BJ (cell line): ENCODE results near the gene CLINT1. TPM values are rescaled to one million over a fixed set of nuclear protein-coding genes. Genes with fewer than 3 reads are reported as not detected.

Experiments
- CTCF ChIA-PET: fragments of 350-600 bp; formaldehyde crosslinking; extraction: SDS; loops from one replicate; lab custom pipeline; 2021; ENCODE audit warnings: antibody characterized with exemption, inconsistent platforms; lab: Yijun Ruan, JAX
- POLR2A ChIA-PET: fragments of 300-600 bp; sonication (Branson Sonifier 250); formaldehyde crosslinking; extraction: SDS; loops from one replicate; lab custom pipeline; 2021; ENCODE audit warnings: antibody characterized with exemption; lab: Charles Lee
- DNase-seq: peaks from one replicate; pipeline ENCODE4 v3.0.0-alpha.2; 2011; ENCODE audit warnings: low read depth
- H3K27me3 ChIP-seq: 2 replicates; pipeline ENCODE4 v1.6.0; 2011; ENCODE audit warnings: low read length; ENCODE audit not compliant: control insufficient read depth, insufficient read depth
- H3K36me3 ChIP-seq: 2 replicates; pipeline ENCODE4 v1.5.1; 2011; ENCODE audit warnings: low read length; ENCODE audit not compliant: control insufficient read depth, insufficient read depth
- H3K4me3 ChIP-seq: 2 replicates; pipeline ENCODE4 v1.5.1; 2011; ENCODE audit warnings: low read depth, mild to moderate bottlenecking, control low read depth, low read length
- CTCF ChIP-seq: IDR thresholded peaks from 2 replicates; pipeline ENCODE4 v1.5.1; 2011; ENCODE audit warnings: low read depth, mild to moderate bottlenecking, control low read depth, inconsistent platforms, low read length, moderate library complexity; ENCODE audit not compliant: insufficient read depth
- polyA plus RNA-seq: library from polyadenylated mRNA; depleted of rRNA; stranded (reverse); fragments of >200 nt; gene quantifications from 2 replicates; pipeline ENCODE4 v1.2.3, GENCODE V29; 2011

The CLINT1 gene
- polyA plus RNA-seq, 1 experiment, result 164 TPM

GRCh38 chr5:157744051-157745011 lies 114.6 kb downstream of the CLINT1 start:
- H3K27me3 ChIP-seq, result no peaks in the 10 kb centered on the region
- DNase-seq, result no peak
- no peak for TF ChIP-seq CTCF
- peak overlapping the region; percentile 70 for H3K4me3 ChIP-seq
- CTCF ChIA-PET, result interaction anchor here (0.6 to 4.6 kb wide), 28 partner anchors 10 to 1499 kb away, joined by 3 to 42 read pairs (median 4); partner anchors contain the start of gene THG1L
- POLR2A ChIA-PET, result interaction anchor here (0.6 kb wide), 1 partner anchor 19 kb away, joined by 3 read pairs; no protein-coding TSS in a partner anchor
- no peaks in the 10 kb centered on the region for H3K36me3 ChIP-seq

- Histone ChIP-seq H3K27me3 (no peaks in the 10 kb centered on the region), H3K4me3 (peak within 1 kb of the TSS; percentile 70), H3K36me3 (no peaks in the 10 kb centered on the region)
- peak; percentile 27 for DNase-seq
- POLR2A ChIA-PET, result no interaction called here
- CTCF ChIA-PET, result interaction anchor here (0.5 to 4.6 kb wide), 46 partner anchors 11 to 1500 kb away, joined by 3 to 42 read pairs (median 4); partner anchors contain the start of gene THG1L
- TF ChIP-seq CTCF, result peak; percentile 81
Observed at GRCh38 chr5:157743163-157744050, 115.5 kb downstream of the CLINT1 start, which contains the start of gene LSM11. Gene LSM11, plus strand, starts transcription at chr5:157743712. Its CDS starts 39 bp downstream, at chr5:157743751.

- no peak for DNase-seq
- Histone ChIP-seq H3K27me3 (no peaks in the 10 kb centered on the region), H3K36me3 (no peaks in the 10 kb centered on the region; the same call in 1 of the 2 replicates), H3K4me3 (no peak overlapping the region)
- POLR2A ChIA-PET, result no interaction called here
- CTCF ChIA-PET, result interaction anchor here (0.6 to 4.6 kb wide), 4 partner anchors 9 to 1747 kb away, joined by 3 to 42 read pairs (median 29); partner anchors contain the start of gene THG1L
- no peak for TF ChIP-seq CTCF
Observed at GRCh38 chr5:157741131-157741530, 117.8 kb downstream of the CLINT1 start.

- ChIA-PET CTCF (no interaction called here), POLR2A (no interaction called here)
- Histone ChIP-seq H3K27me3 (no peaks in the 10 kb centered on the region), H3K4me3 (no peak overlapping the region), H3K36me3 (peaks cover under 1% of the 10 kb centered on the region)
- no peak for DNase-seq
- TF ChIP-seq CTCF, result peak; percentile 55
Observed at GRCh38 chr5:157740229-157740610, 118.7 kb downstream of the CLINT1 start.
